HG03045 (cell line): ENCODE measurements around the gene TBCE.
"Not testable (repeated sequence)": the region's sequence is repeated elsewhere in the genome, so short reads cannot be mapped to it uniquely, and the experiment has no call there.

Source experiments
- ATAC-seq: cut with Tn5 transposase; IDR thresholded peaks from one replicate; pipeline ENCODE4 v1.9.1; 2021; ENCODE audit warnings: mild to moderate bottlenecking, moderate library complexity; ENCODE audit not compliant: unreplicated experiment

TBCE gene

GRCh38 chr1:235351441-235351840 lies 15.8 kb upstream of the TBCE start:
- ATAC-seq: no peak

DNA sequence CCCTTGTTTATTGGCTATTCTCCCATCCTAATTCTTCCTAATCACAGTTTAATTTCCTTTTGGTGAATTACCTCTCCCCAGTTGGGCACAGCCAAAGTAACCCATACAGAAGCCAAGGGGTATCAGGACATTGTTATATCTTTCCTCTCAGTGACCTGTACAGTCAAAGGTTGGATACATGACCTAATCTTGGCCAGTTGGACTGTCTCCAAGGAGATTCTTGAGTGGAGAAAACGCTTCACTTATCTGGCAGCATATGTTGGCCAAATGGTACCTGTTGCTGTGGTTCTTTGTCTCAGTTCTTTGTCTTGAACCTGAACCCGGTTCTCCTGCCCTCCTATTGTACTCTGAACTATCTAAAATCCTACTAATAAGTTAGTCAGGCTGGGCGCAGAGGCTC lies 15.3 kb upstream of the TBCE start:
- ATAC-seq: no peak

GRCh38 chr1:235357485-235358373 lies 9.5 kb upstream of the TBCE start:
- ATAC-seq: no peak

- no peak for ATAC-seq
Observed at GRCh38 chr1:235358899-235359298, 8.3 kb upstream of the TBCE start.

GRCh38 chr1:235364189-235364588 lies 3.0 kb upstream of the TBCE start:
- ATAC-seq: not testable (repeated sequence)

- ATAC-seq: no peak
Observed at GRCh38 chr1:235366286-235366685, 941 bp upstream of the TBCE start.

DNA sequence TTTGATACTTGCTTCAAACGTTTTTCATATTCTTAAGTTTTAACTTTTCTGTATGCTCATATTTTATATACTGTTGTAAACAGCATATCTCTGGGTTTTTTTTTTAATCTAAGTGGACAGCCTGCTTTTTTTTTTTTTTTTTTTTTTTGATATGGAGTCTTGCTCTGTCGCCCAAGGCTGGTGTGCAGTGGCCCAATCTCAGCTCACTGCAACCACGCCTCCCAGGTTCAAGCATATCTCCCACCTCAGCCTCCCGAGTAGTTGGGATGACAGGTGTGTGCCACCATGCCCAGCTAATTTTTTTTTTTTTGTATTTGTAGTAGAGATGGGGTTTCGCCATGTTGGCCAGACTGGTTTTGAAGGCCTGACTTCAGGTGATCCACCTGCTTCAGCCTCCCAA lies 1.2 kb downstream of the TBCE start:
- no peak for ATAC-seq

DNA sequence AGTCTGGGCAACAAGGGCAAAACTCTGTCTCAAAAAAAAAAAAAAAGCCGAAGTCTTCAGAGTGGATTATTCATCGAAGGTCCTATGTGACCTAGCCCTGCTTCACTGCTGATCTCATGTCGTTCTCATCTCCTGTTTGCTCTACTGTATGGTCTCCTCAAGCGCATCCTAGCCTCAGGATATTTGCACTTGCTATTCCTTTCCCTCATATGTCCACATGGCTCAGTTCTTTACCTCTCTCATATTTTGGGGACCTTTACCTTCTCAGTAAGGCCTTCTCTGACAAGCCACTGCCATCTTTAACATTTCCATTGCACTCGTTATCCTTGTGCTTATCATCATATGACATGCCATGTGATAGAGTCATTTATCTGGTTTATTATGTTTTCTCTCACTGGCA lies 2.6 kb downstream of the TBCE start:
- ATAC-seq: no peak

GRCh38 chr1:235375919-235376605 lies 8.8 kb downstream of the TBCE start:
- ATAC-seq: no peak

DNA sequence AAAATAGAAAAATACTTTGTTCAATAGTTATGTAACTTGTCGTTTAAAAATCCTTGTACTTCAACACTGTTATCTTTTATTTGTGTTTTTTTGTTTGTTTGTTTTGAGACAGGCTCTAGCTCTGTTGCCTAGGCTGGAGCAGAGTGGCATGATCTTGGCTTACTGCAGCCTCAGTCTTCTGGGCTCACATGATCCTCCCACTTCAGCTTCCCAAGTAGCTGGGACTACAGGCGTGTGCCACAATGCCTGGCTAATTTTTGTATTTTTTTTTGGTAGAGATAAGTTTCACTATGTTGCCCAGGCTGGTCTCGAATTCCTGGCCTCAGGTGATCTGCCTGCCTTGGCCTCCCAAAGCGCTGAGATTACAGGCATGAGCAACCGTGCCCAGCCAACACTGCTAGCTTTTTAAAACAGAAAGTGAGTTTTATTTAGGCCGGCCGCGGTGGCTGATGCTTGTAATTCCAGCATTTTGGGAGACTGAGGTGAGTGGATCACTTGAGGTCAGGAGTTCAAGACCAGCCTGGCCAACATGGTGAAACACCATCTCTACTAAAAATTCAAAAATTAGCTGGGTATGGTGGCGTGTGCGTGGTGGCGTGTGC lies 11.0 kb downstream of the TBCE start:
- ATAC-seq: not testable (repeated sequence)

DNA sequence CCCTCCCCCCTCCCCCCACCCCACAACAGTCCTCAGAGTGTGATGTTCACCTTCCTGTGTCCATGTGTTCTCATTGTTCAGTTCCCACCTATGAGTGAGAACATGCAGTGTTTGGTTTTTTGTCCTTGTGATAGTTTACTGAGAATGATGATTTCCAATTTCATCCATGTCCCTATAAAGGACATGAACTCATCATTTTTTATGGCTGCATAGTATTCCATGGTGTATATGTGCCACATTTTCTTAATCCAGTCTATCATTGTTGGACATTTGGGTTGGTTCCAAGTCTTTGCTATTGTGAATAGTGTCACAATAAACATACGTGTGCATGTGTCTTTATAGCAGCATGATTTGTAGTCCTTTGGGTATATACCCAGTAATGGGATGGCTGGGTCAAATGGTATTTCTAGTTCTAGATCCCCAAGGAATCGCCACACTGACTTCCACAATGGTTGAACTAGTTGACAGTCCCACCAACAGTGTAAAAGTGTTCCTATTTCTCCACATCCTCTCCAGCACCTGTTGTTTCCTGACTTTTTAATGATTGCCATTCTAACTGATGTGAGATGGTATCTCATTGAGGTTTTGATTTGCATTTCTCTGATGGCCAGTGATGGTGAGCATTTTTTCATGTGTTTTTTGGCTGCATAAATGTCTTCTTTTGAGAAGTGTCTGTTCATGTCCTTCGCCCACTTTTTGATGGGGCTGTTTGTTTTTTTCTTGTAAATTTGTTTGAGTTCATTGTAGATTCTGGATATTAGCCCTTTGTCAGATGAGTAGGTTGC lies 14.9 kb downstream of the TBCE start:
- not testable (repeated sequence) for ATAC-seq

DNA sequence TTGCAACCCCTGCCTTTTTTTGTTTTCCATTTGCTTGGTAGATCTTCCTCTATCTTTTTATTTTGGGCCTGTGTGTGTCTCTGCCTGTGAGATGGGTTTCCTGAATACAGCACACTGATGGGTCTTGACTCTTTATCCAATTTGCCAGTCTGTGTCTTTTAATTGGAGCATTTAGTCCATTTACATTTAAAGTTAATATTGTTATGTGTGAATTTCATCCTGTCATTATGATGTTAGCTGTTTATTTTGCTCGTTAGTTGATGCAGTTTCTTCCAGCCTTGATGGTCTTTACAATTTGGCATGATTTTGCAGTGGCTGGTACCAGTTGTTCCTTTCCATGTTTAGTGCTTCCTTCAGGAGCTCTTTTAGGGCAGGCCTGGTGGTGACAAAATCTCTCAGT lies 18.4 kb downstream of the TBCE start:
- not testable (repeated sequence) for ATAC-seq

DNA sequence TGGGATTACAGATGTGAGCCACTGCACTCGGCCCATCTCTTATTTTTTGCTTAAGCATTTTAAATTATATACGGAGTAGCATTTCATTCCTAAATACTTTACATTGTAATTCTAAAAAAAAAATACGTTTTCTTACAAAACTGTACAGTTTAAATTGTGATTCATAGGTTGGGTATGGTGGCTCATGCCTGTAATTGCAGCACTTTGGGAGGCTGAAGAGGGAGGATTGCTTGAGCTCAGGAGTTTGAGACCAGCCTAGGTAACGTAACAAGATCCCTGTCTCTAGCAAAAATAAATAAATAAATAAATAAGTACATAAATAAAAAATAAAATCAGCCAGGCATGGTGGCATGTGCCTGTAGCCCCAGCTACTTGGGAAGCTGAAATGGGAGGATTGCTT lies 24.6 kb downstream of the TBCE start:
- no peak for ATAC-seq

GRCh38 chr1:235397733-235398132 lies 30.5 kb downstream of the TBCE start:
- ATAC-seq: no peak

- no peak for ATAC-seq
Observed at GRCh38 chr1:235399661-235400060, 32.4 kb downstream of the TBCE start.

- ATAC-seq: no peak
Observed at GRCh38 chr1:235401251-235401650, 34.0 kb downstream of the TBCE start.

GRCh38 chr1:235402457-235403200 lies 35.4 kb downstream of the TBCE start:
- no peak for ATAC-seq

DNA sequence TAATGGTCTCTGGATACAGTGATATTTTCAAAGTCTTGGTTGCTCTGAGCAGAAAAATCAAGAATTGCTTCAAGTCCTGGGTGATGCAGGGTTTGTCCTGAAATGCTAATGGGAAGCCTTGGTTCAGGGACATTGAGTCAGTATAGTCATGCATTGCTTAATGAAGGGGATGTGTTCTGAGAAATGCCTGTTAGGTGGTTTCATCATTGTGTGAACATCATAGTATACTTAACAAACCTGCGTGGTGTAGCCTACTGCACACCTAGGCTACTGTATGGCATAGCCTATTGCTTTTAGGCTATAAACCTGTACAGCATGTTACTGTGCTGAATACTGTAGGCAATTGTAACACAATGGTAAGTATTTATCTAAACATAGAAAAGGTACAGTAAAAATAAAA lies 36.4 kb downstream of the TBCE start:
- no peak for ATAC-seq

GRCh38 chr1:235404190-235404589 lies 37.0 kb downstream of the TBCE start:
- no peak for ATAC-seq

DNA sequence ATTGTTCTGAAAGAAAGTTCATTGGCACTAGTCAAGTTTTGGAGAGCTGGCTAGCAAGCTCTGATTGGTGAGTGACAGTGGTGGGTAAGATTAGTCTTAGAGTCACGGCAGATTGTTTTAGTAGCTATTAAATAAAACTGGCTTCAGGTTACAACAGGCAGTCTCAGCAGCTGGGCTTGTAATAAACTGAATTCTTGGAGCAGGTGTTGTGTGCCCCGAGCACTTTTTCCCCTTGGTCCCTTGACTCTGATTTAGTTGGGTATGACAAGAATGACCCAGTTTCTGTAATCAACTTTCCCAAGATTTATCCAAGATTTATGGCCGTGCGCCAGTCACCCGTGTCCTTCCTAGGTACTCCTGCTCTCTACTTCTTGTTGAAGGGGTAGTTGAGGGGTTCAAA lies 40.2 kb downstream of the TBCE start:
- no peak for ATAC-seq
